WTC11 (cell line): ENCODE measurements around the gene IL37.

Source experiments
- CREM ChIP-seq: sonication (generic); formaldehyde crosslinking; IDR thresholded peaks from 2 replicates; pipeline ENCODE4 v1.8.1; 2022; ENCODE audit warnings: mild to moderate bottlenecking, missing genetic modification reagents, moderate library complexity
- CTCF ChIP-seq: fragments of 200-600 bp; IDR thresholded peaks from 2 replicates; pipeline ENCODE4 v1.8.0; 2022; ENCODE audit warnings: antibody characterized with exemption
- FOXJ3 ChIP-seq: sonication (generic); formaldehyde crosslinking; IDR thresholded peaks from 2 replicates; pipeline ENCODE4 v1.9.0; 2021; ENCODE audit warnings: missing genetic modification reagents, mild to moderate bottlenecking, borderline replicate concordance
- HMGXB4 ChIP-seq: sonication (generic); formaldehyde crosslinking; IDR thresholded peaks from 2 replicates; pipeline ENCODE4 v1.8.1; 2023; ENCODE audit warnings: mild to moderate bottlenecking, moderate library complexity, missing genetic modification reagents
- JUN ChIP-seq: sonication (generic); formaldehyde crosslinking; IDR thresholded peaks from 2 replicates; pipeline ENCODE4 v1.8.0; 2023; ENCODE audit warnings: mild to moderate bottlenecking, missing genetic modification reagents
- SP1 ChIP-seq: sonication (generic); formaldehyde crosslinking; conservative IDR thresholded peaks from 2 replicates; pipeline ENCODE4 v1.8.1; 2022; ENCODE audit warnings: missing genetic modification reagents
- ZBTB21 ChIP-seq: sonication (generic); formaldehyde crosslinking; IDR thresholded peaks from 2 replicates; pipeline ENCODE4 v1.8.1; 2023; ENCODE audit warnings: mild to moderate bottlenecking, missing genetic modification reagents, borderline replicate concordance
- ZNF232 ChIP-seq: sonication (generic); formaldehyde crosslinking; IDR thresholded peaks from 2 replicates; pipeline ENCODE4 v1.8.0; 2022; ENCODE audit warnings: mild to moderate bottlenecking, missing genetic modification reagents

GRCh38 chr2:112940859-112941625 is 30.1 kb downstream of the IL37 start:
- TF ChIP-seq CREM (CRISPR knock-in tag) = no peak
- no peak for TF ChIP-seq JUN (CRISPR knock-in tag)
- no peak for TF ChIP-seq CTCF
- TF ChIP-seq FOXJ3 (CRISPR knock-in tag) = no peak
- TF ChIP-seq HMGXB4 (CRISPR knock-in tag) = no peak
- TF ChIP-seq ZBTB21 (CRISPR knock-in tag) = no peak
- no peak for TF ChIP-seq SP1 (CRISPR knock-in tag)
- TF ChIP-seq ZNF232 = no peak
